Activated T-cell treated with anti-CD3 and anti-CD28 coated beads, Interleukin-2, amount 50 U/mL, for 24 hours (primary cell): ENCODE measurements around the gene PPM1N.
A peak's percentile ranks its signal among the peaks of the same experiment; 100 is the strongest.

Source experiments
- DNase-seq: peaks from one replicate; pipeline ENCODE4 v3.0.0-alpha.2; 2020
- H3K27ac Mint-ChIP-seq: 2 replicates; pipeline ENCODE4 v1.8.0; 2020; ENCODE audit warnings: mild to moderate bottlenecking, mixed read lengths
- H3K27me3 Mint-ChIP-seq: 2 replicates; pipeline ENCODE4 v1.8.0; 2020; ENCODE audit warnings: mixed read lengths
- H3K36me3 Mint-ChIP-seq: 2 replicates; pipeline ENCODE4 v1.8.0; 2020; ENCODE audit warnings: low read depth, mixed read lengths
- H3K4me1 Mint-ChIP-seq: 2 replicates; pipeline ENCODE4 v1.8.0; 2020; ENCODE audit warnings: low read depth, mixed read lengths
- H3K4me3 Mint-ChIP-seq: 2 replicates; pipeline ENCODE4 v1.8.0; 2020; ENCODE audit warnings: mild to moderate bottlenecking, moderate library complexity, mixed read lengths
- H3K9me3 Mint-ChIP-seq: 2 replicates; pipeline ENCODE4 v1.8.0; 2020; ENCODE audit warnings: mixed read lengths

Gene PPM1N

GRCh38 chr19:45517641-45518468 is 19.6 kb downstream of the PPM1N start:
- Mint-ChIP-seq H3K27me3 (no peaks in the 10 kb centered on the region), H3K9me3 (no peaks in the 10 kb centered on the region), H3K36me3 (peaks cover 69% of the 10 kb centered on the region), H3K4me1 (peaks cover 34% of the 10 kb centered on the region), H3K27ac (peak overlapping the region; percentile 73), H3K4me3 (no peak overlapping the region)
- no peak for DNase-seq

- Mint-ChIP-seq H3K27ac (peak overlapping the region; percentile 55), H3K4me3 (no peak overlapping the region), H3K4me1 (peaks cover 33% of the 10 kb centered on the region), H3K27me3 (no peaks in the 10 kb centered on the region), H3K36me3 (peaks cover 71% of the 10 kb centered on the region), H3K9me3 (no peaks in the 10 kb centered on the region)
- no peak for DNase-seq
Measured at GRCh38 chr19:45518469-45518826, 20.2 kb downstream of the PPM1N start.

- DNase-seq: no peak
- Mint-ChIP-seq H3K27me3 (no peaks in the 10 kb centered on the region), H3K4me3 (no peak overlapping the region), H3K9me3 (no peaks in the 10 kb centered on the region), H3K36me3 (peaks cover 90% of the 10 kb centered on the region), H3K4me1 (peaks cover 11% of the 10 kb centered on the region), H3K27ac (peak overlapping the region; percentile 74)
Measured at GRCh38 chr19:45522010-45522941, 24.0 kb downstream of the PPM1N start.

GRCh38 chr19:45523642-45524256 is 25.5 kb downstream of the PPM1N start:
- peaks cover 89% of the 10 kb centered on the region for H3K36me3 Mint-ChIP-seq
- peaks cover 22% of the 10 kb centered on the region for H3K4me1 Mint-ChIP-seq
- no peak overlapping the region for H3K4me3 Mint-ChIP-seq
- peak overlapping the region; percentile 81 for H3K27ac Mint-ChIP-seq
- H3K9me3 Mint-ChIP-seq: no peaks in the 10 kb centered on the region
- peak; percentile 81 for DNase-seq
- H3K27me3 Mint-ChIP-seq: no peaks in the 10 kb centered on the region

- Mint-ChIP-seq H3K27me3 (no peaks in the 10 kb centered on the region), H3K36me3 (peaks cover 84% of the 10 kb centered on the region), H3K27ac (peak overlapping the region; percentile 73), H3K4me3 (no peak overlapping the region), H3K9me3 (no peaks in the 10 kb centered on the region), H3K4me1 (peaks cover 27% of the 10 kb centered on the region)
- DNase-seq: no peak
Measured at GRCh38 chr19:45524575-45525129, 26.4 kb downstream of the PPM1N start.

- H3K4me1 Mint-ChIP-seq: peaks cover 27% of the 10 kb centered on the region
- H3K9me3 Mint-ChIP-seq: no peaks in the 10 kb centered on the region
- peaks cover 69% of the 10 kb centered on the region for H3K36me3 Mint-ChIP-seq
- H3K27me3 Mint-ChIP-seq: no peaks in the 10 kb centered on the region
- no peak overlapping the region for H3K4me3 Mint-ChIP-seq
- peak overlapping the region; percentile 40 for H3K27ac Mint-ChIP-seq
- no peak for DNase-seq
Measured at GRCh38 chr19:45526143-45526542, 27.9 kb downstream of the PPM1N start.

GRCh38 chr19:45526971-45527370 is 28.7 kb downstream of the PPM1N start:
- Mint-ChIP-seq H3K4me3 (no peak overlapping the region), H3K4me1 (peaks cover 27% of the 10 kb centered on the region), H3K27ac (no peak overlapping the region), H3K9me3 (peaks cover 5% of the 10 kb centered on the region), H3K36me3 (peaks cover 62% of the 10 kb centered on the region), H3K27me3 (no peaks in the 10 kb centered on the region)
- DNase-seq: no peak

- Mint-ChIP-seq H3K27me3 (no peaks in the 10 kb centered on the region), H3K4me3 (no peak overlapping the region), H3K36me3 (peaks cover 57% of the 10 kb centered on the region), H3K27ac (no peak overlapping the region), H3K9me3 (peaks cover 5% of the 10 kb centered on the region), H3K4me1 (peaks cover 26% of the 10 kb centered on the region)
- DNase-seq: no peak
Measured at GRCh38 chr19:45527731-45528130, 29.5 kb downstream of the PPM1N start.

GRCh38 chr19:45528149-45528743 is 30.0 kb downstream of the PPM1N start:
- H3K4me1 Mint-ChIP-seq: peaks cover 23% of the 10 kb centered on the region
- H3K27me3 Mint-ChIP-seq: no peaks in the 10 kb centered on the region
- H3K9me3 Mint-ChIP-seq: peaks cover 5% of the 10 kb centered on the region
- no peak overlapping the region for H3K4me3 Mint-ChIP-seq
- H3K27ac Mint-ChIP-seq: no peak overlapping the region
- peaks cover 53% of the 10 kb centered on the region for H3K36me3 Mint-ChIP-seq
- no peak for DNase-seq

- Mint-ChIP-seq H3K36me3 (peaks cover 47% of the 10 kb centered on the region), H3K9me3 (peaks cover 5% of the 10 kb centered on the region), H3K4me1 (peaks cover 16% of the 10 kb centered on the region), H3K27me3 (no peaks in the 10 kb centered on the region), H3K27ac (no peak overlapping the region), H3K4me3 (no peak overlapping the region)
- peak; percentile 50 for DNase-seq
Measured at GRCh38 chr19:45528744-45529419, 30.6 kb downstream of the PPM1N start.

GRCh38 chr19:45529420-45529785 is 31.2 kb downstream of the PPM1N start:
- H3K9me3 Mint-ChIP-seq: peaks cover 5% of the 10 kb centered on the region
- H3K27me3 Mint-ChIP-seq: no peaks in the 10 kb centered on the region
- H3K4me3 Mint-ChIP-seq: no peak overlapping the region
- no peak for DNase-seq
- no peak overlapping the region for H3K27ac Mint-ChIP-seq
- peaks cover 42% of the 10 kb centered on the region for H3K36me3 Mint-ChIP-seq
- H3K4me1 Mint-ChIP-seq: peaks cover 16% of the 10 kb centered on the region

GRCh38 chr19:45531349-45531748 is 33.1 kb downstream of the PPM1N start:
- Mint-ChIP-seq H3K4me1 (peaks cover 16% of the 10 kb centered on the region), H3K27ac (no peak overlapping the region), H3K4me3 (no peak overlapping the region), H3K27me3 (no peaks in the 10 kb centered on the region), H3K9me3 (peaks cover 5% of the 10 kb centered on the region), H3K36me3 (peaks cover 22% of the 10 kb centered on the region)
- DNase-seq: no peak

GRCh38 chr19:45539459-45539858 is 41.2 kb downstream of the PPM1N start:
- Mint-ChIP-seq H3K4me3 (no peak overlapping the region), H3K36me3 (no peaks in the 10 kb centered on the region), H3K27ac (no peak overlapping the region), H3K9me3 (no peaks in the 10 kb centered on the region), H3K4me1 (peaks cover 6% of the 10 kb centered on the region), H3K27me3 (no peaks in the 10 kb centered on the region)
- no peak for DNase-seq
